HG03097 (cell line): ENCODE data around the gene USP34.
A peak's percentile ranks its signal among the peaks of the same experiment; 100 is the strongest.
"Not testable (repeated sequence)": the region's sequence is repeated elsewhere in the genome, so short reads cannot be mapped to it uniquely, and the experiment has no call there.

ENCODE experiments used
- ATAC-seq: cut with Tn5 transposase; IDR thresholded peaks from one replicate; pipeline ENCODE4 v1.9.1; 2021; ENCODE audit not compliant: unreplicated experiment, low FRiP score

USP34 gene

DNA sequence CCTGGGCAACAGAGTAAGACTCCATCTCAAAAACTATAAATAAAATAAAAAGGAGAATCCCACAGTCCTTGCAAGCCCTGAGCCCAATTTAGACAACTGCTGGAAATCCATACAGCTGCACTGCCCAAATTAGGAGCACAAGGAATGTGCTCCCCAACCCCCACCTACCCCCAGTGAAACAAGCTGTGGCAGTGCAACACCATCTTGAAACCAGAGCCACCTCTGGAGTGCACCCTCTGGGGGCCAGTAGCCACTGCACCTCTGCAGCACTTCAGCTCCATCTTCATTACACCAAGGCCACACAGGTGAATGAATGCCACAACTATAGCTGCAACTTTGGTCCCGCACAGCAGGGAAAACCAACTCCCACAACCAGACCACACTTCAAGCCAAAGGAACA, 37.3 kb downstream of the USP34 start:
- ATAC-seq, result no peak

DNA sequence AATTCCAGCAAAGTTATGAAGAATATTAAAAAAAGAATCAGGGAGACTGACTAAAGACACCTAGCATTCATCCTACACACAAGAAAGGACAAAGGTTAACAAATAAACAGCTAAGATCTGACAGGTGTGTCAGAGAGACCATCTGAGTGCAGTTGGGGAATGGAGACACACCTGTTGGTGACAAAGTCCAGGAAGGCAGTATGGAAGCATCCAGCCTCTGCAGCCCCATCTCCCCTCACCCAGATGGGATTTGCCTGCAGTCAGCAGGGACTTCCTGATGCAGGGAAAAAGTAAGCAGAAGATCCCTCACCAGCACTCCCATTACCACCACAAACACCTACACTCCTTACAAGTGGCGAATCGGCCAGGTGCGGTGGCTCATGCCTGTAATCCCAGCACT, 37.9 kb downstream of the USP34 start:
- no peak for ATAC-seq

GRCh38 chr2:61431345-61431744, 39.5 kb downstream of the USP34 start:
- no peak for ATAC-seq

GRCh38 chr2:61426267-61426897, 44.5 kb downstream of the USP34 start:
- peak; percentile 65 for ATAC-seq

DNA sequence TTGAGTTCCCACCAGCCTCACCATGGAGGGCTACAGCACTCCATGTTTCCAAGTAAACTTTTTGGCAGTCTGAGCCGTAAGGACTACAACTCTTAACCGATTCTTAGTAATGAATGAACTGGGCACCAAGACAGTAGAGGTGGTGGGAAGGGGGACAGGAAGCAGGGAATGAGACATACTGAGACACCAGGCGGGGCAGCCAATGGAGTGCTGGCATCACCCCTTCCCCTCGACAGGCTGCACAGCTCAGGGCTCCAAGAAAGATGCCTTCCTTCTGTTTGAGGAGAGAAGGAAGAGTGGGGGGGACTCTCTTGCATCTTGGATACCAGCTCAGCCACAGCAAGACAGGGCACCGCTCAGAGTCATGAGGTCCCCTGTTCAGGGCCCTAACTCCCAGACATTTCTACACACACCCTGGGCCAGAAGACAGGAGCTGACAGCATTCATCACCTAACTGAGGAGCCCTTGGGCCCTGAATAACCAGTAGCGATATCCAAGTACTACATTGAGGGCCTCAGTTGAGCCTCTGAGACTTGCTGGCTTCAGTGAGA, 45.2 kb downstream of the USP34 start:
- ATAC-seq, result peak; percentile 10

GRCh38 chr2:61423714-61424113, 47.2 kb downstream of the USP34 start:
- ATAC-seq, result no peak

DNA sequence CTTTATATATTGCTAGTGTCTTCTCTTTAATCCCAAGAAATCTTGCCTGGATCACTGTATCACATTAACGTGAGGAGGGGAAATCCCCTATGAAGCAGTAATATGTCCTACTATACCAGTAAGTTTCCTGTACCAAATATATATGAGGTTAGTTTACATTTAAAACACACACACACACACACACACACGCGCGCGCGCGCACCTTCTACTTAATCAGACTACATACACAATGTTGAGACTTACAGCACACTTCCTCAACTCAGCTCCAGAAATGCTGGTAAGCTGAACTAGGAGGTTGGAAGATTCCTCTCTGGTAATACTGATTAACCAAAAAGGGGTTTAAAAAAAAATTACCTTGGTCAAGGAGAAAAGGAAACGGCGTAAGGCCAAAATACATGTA, 49.3 kb downstream of the USP34 start:
- ATAC-seq, result no peak

DNA sequence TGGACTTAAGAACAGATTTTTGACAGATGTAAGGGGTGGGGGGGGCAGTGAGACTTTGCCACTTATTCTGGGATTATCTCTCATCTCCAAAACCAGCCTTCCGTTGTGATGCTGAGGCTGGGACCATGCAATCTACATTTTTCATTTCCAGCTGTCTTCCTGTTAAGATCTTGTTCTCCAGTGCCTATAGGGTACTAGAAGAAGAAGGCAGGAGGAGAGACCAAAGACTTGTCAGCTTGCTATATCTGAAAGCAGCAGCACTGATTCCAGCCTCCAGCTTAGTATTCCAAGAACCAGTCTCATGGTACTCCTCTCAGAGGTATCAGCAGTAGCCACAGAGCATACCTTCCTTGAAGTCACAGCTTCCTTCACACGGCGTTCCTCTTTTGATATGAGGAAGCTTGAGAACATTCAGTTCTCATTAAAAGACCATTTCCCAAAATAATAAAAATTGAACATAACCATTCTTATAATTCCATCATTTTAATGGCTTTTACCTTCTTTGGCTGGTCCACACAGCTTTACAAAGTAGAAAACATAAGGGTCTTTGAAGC, 49.8 kb downstream of the USP34 start:
- no peak for ATAC-seq

- ATAC-seq, result no peak
These were observed 51.3 kb downstream of the USP34 start for GRCh38 chr2:61419570-61419969.

GRCh38 chr2:61419129-61419528, 51.8 kb downstream of the USP34 start:
- no peak for ATAC-seq

DNA sequence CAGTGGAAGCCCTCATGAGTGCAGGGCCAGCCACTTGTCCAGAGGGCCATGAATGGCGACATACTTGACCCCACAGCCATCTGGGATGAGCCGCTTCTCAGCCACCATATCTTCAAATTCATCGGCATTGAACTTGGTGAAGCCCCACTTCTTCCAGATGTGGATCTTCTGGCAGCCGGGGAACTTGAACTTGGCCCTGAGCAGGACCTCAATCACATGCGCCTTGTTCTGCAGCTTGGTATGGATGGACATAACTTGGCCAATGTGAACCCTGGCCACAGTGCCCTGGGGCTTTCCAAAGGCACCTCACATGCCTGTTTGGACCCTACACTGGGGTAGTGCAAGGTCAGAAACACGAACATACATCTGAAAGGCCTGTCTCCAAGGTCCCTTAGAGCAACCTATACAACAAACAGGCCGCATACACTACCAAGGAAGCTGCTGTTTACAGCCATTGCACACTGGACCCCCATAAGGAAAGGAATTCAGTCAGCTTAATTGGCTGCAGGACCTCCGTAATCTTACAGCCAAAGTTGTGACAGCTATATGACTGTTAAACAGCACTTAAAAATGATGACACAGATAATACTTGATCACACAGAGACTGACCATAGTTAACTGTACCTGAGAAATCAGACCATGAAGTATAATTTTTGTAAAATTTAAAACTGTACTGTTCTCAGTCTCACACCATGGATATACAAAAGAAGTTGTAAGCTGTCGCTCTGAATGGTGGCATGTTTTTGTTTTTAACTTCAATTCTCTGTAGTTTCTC, 53.8 kb downstream of the USP34 start:
- ATAC-seq, result no peak

DNA sequence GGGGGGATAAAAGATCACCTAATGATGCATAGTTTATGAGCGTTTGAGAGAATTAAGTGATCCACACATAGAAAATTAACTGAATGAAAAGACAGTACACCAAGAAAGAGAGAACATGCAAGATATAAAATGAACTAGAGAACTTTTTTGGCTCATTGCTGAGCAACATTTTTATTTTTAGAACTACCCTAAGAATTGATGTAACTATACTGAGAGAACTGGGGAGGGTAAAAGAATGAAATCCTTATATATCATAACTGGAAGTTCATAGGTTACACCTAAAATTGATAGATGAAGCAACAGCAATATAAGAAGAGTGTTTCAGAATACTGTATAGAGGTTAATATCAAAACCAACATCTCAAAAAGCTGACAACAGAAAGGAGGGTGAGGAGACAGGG, 55.6 kb downstream of the USP34 start:
- ATAC-seq, result no peak

GRCh38 chr2:61414674-61415073, 56.2 kb downstream of the USP34 start:
- ATAC-seq, result no peak

GRCh38 chr2:61411109-61411508, 59.8 kb downstream of the USP34 start:
- ATAC-seq, result no peak

- no peak for ATAC-seq
These were observed 60.7 kb downstream of the USP34 start for GRCh38 chr2:61410185-61410584.

DNA sequence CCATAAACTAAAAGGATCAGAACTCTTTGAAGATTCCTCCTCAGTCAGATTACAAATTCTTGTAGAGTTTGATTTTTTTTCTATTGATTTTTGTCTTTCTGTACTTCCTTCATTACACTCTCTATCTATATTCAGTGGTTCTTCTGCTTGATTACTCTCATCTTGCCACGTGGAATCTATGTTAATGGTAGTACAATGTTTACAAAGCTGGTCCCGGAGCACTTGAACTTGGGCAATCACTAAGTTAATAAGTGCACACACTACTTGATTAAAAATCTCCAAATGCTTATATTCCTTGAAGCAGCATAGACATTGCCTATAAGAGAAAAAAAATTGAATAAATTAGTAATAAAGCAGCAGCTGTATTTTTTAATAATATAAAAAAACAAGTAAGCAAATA, 65.1 kb downstream of the USP34 start:
- ATAC-seq, result no peak

- no peak for ATAC-seq
These were observed 66.4 kb downstream of the USP34 start for GRCh38 chr2:61404438-61404837.

GRCh38 chr2:61398413-61398812, 72.5 kb downstream of the USP34 start:
- ATAC-seq, result no peak

- no peak for ATAC-seq
These were observed 74.9 kb downstream of the USP34 start for GRCh38 chr2:61396005-61396404.

DNA sequence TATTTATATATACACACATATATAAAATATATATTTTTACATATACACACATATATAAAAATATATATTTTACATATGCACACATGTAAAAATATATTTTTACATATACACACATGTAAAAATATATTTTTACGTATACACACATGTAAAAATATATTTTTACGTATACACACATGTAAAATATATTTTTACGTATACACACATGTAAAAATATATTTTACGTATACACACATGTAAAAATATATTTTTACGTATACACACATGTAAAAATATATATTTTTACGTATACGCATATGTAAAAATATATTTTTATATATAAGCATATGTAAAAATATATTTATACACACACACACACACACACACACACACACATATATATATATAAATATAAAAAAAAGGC, 83.3 kb downstream of the USP34 start:
- ATAC-seq, result not testable (repeated sequence)

- ATAC-seq, result not testable (repeated sequence)
These were observed 90.0 kb downstream of the USP34 start for GRCh38 chr2:61380882-61381197.
